Measurements from ENCODE around the gene RGP1.

DNA sequence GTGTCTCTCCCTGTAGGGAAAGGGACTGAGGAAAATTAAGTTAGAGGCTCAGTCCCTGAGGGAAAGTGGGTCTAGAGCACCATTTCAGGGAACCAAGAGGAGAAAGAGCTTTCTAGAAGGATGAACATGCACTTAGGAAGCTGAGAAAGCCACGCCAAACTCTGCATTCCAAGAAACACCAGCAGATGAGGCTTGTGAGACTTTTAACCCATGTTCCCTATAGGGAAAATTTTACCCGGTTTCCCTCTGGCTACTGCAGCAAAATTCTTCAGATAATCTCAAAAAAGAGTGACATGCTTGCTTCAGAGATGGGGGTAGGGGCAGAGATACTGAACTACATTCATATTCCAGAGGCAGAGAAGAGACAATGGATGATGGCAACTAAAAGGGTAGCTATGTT, 25.7 kb upstream of the RGP1 start:
- TF ChIP-seq, protein P1, sequence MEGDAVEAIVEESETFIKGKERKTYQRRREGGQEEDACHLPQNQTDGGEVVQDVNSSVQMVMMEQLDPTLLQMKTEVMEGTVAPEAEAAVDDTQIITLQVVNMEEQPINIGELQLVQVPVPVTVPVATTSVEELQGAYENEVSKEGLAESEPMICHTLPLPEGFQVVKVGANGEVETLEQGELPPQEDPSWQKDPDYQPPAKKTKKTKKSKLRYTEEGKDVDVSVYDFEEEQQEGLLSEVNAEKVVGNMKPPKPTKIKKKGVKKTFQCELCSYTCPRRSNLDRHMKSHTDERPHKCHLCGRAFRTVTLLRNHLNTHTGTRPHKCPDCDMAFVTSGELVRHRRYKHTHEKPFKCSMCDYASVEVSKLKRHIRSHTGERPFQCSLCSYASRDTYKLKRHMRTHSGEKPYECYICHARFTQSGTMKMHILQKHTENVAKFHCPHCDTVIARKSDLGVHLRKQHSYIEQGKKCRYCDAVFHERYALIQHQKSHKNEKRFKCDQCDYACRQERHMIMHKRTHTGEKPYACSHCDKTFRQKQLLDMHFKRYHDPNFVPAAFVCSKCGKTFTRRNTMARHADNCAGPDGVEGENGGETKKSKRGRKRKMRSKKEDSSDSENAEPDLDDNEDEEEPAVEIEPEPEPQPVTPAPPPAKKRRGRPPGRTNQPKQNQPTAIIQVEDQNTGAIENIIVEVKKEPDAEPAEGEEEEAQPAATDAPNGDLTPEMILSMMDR (IDR thresholded peaks at IDR 0.05; ENCODE audit: low read length): no peak
- TF ChIP-seq EZH2 (optimal IDR thresholded peaks at IDR 0.05; ENCODE audit: low read depth, low read length): no peak
- no peak for TF ChIP-seq EZH2phosphoT487 (IDR thresholded peaks at IDR 0.05; ENCODE audit: low read length)
